ENCODE measurements around the gene PRDM11.
"Not testable (repeated sequence)": the region's sequence is repeated elsewhere in the genome, so short reads cannot be mapped to it uniquely, and the experiment has no call there.

DNA sequence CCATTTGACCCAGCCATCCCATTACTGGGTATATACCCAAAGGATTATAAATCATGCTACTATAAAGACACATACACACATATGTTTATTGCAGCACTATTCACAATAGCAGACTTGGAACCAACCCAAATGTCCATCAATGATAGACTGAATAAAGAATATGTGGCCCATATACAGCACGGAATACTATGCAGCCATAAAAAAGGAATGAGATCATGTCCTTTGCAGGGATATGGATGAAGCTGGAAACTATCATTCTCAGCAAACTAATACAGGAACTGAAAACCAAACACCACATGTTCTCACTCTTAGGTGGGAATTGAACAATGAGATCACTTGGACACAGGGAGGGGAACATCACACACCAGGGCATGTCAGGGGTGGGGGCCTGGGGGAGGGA is 102.9 kb downstream of the PRDM11 start:
- TF ChIP-seq, protein P1, sequence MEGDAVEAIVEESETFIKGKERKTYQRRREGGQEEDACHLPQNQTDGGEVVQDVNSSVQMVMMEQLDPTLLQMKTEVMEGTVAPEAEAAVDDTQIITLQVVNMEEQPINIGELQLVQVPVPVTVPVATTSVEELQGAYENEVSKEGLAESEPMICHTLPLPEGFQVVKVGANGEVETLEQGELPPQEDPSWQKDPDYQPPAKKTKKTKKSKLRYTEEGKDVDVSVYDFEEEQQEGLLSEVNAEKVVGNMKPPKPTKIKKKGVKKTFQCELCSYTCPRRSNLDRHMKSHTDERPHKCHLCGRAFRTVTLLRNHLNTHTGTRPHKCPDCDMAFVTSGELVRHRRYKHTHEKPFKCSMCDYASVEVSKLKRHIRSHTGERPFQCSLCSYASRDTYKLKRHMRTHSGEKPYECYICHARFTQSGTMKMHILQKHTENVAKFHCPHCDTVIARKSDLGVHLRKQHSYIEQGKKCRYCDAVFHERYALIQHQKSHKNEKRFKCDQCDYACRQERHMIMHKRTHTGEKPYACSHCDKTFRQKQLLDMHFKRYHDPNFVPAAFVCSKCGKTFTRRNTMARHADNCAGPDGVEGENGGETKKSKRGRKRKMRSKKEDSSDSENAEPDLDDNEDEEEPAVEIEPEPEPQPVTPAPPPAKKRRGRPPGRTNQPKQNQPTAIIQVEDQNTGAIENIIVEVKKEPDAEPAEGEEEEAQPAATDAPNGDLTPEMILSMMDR (IDR thresholded peaks at IDR 0.05), result not testable (repeated sequence)
- not testable (repeated sequence) for TF ChIP-seq POLR2A (IDR thresholded peaks at IDR 0.05)

All from vagina (tissue), 2 donors.